A549 treated with CpdA at 1 μM for 4 hours (cell line): ENCODE measurements around the gene ZNF765. TPM values are rescaled to one million over a fixed set of nuclear protein-coding genes. Genes with fewer than 3 reads are reported as not detected.

ENCODE experiments used
- total RNA-seq: library from RNA; stranded (reverse); fragments of 200-300 nt; extraction: Qiagen RNA extraction; gene quantifications from 5 replicates; pipeline ENCODE4 v1.2.3, GENCODE V29; 2022; ENCODE audit warnings: low read depth

ZNF765 gene
- total RNA-seq: 3.3 to 5.5 TPM (median 4.1 TPM) in 5 replicates

GRCh38 chr19:53394974-53395839 lies at the start of gene ZNF765:
TSS of gene ZNF765 (plus strand) at chr19:53395149. CDS start at chr19:53398016, 2,867 bp downstream.

GRCh38 chr19:53365134-53365898 lies 29.6 kb upstream of the ZNF765 start, which contains the start of gene ZNF525:
TSS of gene ZNF525 (plus strand) at chr19:53365705. CDS start at chr19:53372282, 6,577 bp downstream.

GRCh38 chr19:53431399-53432087 lies 36.6 kb downstream of the ZNF765 start, which contains the start of gene ZNF761:
TSS of gene ZNF761 (plus strand) at chr19:53431984. CDS start at chr19:53447269, 15,285 bp downstream.

GRCh38 chr19:53467485-53468262 lies 72.7 kb downstream of the ZNF765 start, which contains the start of gene ZNF813:
TSS of gene ZNF813 (plus strand) at chr19:53467733. CDS start at chr19:53483823, 16,090 bp downstream.

Other genes with a start within 250 kb of the ZNF765 start
- gene ZNF347, start 236.1 kb upstream of the ZNF765 start, total RNA-seq: not detected in 5 replicates
- gene ZNF665, start 201.8 kb upstream of the ZNF765 start, total RNA-seq: not detected in 5 replicates
- not detected in 5 replicates for gene ZNF677, start 140.3 kb upstream of the ZNF765 start, total RNA-seq
- gene VN1R2, start 136.9 kb upstream of the ZNF765 start, total RNA-seq: not detected in 5 replicates
- not detected in 5 replicates for gene VN1R4, start 127.4 kb upstream of the ZNF765 start, total RNA-seq
- 3.0 to 4.7 TPM (median 3.8 TPM) in 5 replicates for gene ZNF845, start 61.4 kb upstream of the ZNF765 start, total RNA-seq
- gene ZNF525, start 29.4 kb upstream of the ZNF765 start, total RNA-seq: 0.26 to 0.82 TPM (median 0.38 TPM) in 5 replicates
- gene ZNF761, start 36.8 kb downstream of the ZNF765 start, total RNA-seq: 7.1 to 9.3 TPM (median 7.4 TPM) in 5 replicates
- 0.17 to 0.48 TPM (median 0.32 TPM) in 5 replicates for gene ZNF813, start 72.6 kb downstream of the ZNF765 start, total RNA-seq
- gene ZNF331, start 143.0 kb downstream of the ZNF765 start, total RNA-seq: 11.4 to 14.6 TPM (median 12.1 TPM) in 5 replicates
- not detected in 5 replicates for gene DPRX, start 236.8 kb downstream of the ZNF765 start, total RNA-seq